ENCODE data around the gene RASL12. TPM values are rescaled to one million over a fixed set of nuclear protein-coding genes. Genes with fewer than 3 reads are reported as not detected.
"Not testable (repeated sequence)": the region's sequence is repeated elsewhere in the genome, so short reads cannot be mapped to it uniquely, and the experiment has no call there.

Gene RASL12
- total RNA-seq, 1 donor from 2014 or later, result 1.5 TPM

DNA sequence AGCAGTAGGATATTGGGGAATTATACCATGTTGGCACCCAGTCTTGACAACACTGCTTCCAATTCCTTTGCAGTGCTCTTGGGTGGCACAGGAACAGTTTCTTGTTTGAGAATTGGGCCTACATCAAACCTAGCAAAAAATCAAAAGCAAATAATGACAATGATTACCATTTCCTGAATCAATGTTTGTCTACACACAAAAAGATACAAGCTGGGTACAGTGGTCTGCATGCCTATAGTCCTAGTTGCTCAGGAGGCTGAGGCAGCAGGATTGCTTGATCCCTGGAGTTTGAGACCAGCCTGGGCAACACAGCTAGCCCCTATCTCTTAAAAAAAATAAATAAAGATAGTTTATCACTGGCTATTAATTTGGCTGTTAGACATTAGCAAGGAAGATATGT is 46.3 kb downstream of the RASL12 start:
- TF ChIP-seq, protein P1, sequence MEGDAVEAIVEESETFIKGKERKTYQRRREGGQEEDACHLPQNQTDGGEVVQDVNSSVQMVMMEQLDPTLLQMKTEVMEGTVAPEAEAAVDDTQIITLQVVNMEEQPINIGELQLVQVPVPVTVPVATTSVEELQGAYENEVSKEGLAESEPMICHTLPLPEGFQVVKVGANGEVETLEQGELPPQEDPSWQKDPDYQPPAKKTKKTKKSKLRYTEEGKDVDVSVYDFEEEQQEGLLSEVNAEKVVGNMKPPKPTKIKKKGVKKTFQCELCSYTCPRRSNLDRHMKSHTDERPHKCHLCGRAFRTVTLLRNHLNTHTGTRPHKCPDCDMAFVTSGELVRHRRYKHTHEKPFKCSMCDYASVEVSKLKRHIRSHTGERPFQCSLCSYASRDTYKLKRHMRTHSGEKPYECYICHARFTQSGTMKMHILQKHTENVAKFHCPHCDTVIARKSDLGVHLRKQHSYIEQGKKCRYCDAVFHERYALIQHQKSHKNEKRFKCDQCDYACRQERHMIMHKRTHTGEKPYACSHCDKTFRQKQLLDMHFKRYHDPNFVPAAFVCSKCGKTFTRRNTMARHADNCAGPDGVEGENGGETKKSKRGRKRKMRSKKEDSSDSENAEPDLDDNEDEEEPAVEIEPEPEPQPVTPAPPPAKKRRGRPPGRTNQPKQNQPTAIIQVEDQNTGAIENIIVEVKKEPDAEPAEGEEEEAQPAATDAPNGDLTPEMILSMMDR (conservative IDR thresholded peaks at IDR 0.05), result no peak
- Mint-ChIP-seq H3K9me3 (no peaks in the 10 kb centered on the region), H3K27ac (ENCODE audit: unreplicated experiment) (no peak overlapping the region), H3K27me3 (ENCODE audit: low read depth) (no peaks in the 10 kb centered on the region), H3K36me3 (ENCODE audit: low read depth) (peaks cover 7% of the 10 kb centered on the region), H3K4me1 (no peaks in the 10 kb centered on the region), H3K4me3 (no peak overlapping the region)
- DNase-seq (ENCODE audit: low read depth, low spot score), result no peak

DNA sequence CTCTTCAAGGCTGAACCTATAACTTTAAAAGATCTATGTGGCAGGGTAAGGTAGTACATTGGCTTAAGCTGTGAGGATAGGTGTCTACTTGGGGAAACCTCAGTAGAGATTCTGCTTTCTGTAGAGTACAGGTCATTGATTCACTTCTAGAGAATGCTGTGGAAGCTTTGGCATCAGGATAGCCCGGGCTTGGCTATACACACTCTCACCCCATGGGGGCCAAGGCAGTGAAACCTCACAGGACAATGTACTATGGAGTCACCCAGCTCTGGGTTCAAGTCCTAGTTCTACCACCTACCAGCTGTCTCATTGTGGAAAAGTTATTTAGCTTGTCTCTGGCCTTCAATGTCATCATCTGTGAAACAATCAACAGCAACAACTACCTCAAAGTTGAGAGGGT is 47.4 kb downstream of the RASL12 start:
- TF ChIP-seq, protein P1 (conservative IDR thresholded peaks at IDR 0.05), result no peak
- Mint-ChIP-seq H3K27ac (ENCODE audit: unreplicated experiment) (no peak overlapping the region), H3K4me3 (no peak overlapping the region), H3K9me3 (no peaks in the 10 kb centered on the region), H3K27me3 (ENCODE audit: low read depth) (no peaks in the 10 kb centered on the region), H3K4me1 (no peaks in the 10 kb centered on the region), H3K36me3 (ENCODE audit: low read depth) (peaks cover 10% of the 10 kb centered on the region)
- no peak for DNase-seq (ENCODE audit: low read depth, low spot score)

DNA sequence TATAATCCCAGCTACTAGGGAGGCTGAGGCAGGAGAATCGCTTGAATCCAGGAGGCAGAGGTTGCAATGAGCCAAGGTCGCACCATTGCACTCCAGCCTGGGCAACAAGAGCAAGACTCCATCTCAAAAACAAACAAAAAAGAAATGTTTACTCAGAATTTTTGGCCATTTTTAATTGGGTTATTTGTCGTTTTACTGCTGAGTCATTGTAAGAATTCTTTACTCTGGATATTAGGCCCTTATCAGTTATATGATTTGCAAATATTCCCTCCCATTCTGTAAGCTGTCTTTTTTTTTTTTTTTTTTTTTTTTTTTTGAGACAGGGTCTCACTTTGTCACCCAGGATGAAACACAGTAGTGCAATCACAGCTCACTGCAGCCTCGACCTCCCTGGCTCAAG is 56.6 kb downstream of the RASL12 start:
- DNase-seq (ENCODE audit: low read depth, low spot score); H3K27ac Mint-ChIP-seq (ENCODE audit: unreplicated experiment); H3K4me3 Mint-ChIP-seq; H3K9me3 Mint-ChIP-seq; H3K4me1 Mint-ChIP-seq; H3K27me3 Mint-ChIP-seq (ENCODE audit: low read depth): not testable (repeated sequence)
- H3K36me3 Mint-ChIP-seq (ENCODE audit: low read depth), result peaks cover 36% of the 10 kb centered on the region

DNA sequence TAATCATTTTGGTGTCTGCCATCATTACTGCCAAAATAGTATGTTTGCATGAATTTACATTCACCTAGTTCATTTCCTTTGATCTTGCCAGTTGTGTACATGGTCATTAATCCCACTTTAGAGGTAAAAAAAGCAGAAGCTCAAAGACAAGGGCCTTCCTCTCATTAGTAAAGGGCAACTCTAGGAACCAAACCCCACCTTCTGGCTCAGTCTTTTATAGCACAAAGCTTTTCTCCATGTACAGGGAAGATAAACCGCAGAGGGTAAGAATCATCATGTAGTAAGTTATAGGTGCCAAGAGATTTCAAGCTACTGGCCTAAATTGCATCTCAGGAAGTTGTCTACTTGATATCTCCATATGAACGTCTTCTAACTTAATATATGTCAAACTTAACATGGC is 58.8 kb downstream of the RASL12 start:
- TF ChIP-seq, protein P1 (conservative IDR thresholded peaks at IDR 0.05), result no peak
- H3K4me1 Mint-ChIP-seq, result no peaks in the 10 kb centered on the region
- no peak for DNase-seq (ENCODE audit: low read depth, low spot score)

DNA sequence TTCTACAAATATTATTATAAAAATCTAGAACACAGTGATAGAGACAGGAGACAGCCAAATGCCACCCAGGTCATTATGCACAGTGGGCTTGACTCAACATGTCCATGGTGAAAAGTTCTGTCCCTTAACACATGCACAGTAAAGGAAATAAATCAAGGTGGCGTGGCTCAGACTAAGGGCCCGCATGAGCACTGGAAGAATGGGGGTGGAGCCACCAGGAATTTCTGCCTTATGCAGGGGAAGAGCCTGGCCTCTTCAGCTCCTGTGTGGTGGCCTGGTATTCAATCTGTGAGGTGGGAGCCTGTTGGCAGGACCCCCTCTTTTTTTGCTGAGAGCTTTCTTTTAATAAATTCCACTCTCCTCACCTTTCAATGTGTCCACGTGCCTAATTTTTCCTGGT is 60.9 kb downstream of the RASL12 start:
- H3K27ac Mint-ChIP-seq (ENCODE audit: unreplicated experiment), result no peak overlapping the region
- TF ChIP-seq, protein P1 (conservative IDR thresholded peaks at IDR 0.05), result no peak
- H3K27me3 Mint-ChIP-seq (ENCODE audit: low read depth), result no peaks in the 10 kb centered on the region
- no peak for DNase-seq (ENCODE audit: low read depth, low spot score)
- H3K4me3 Mint-ChIP-seq, result no peak overlapping the region
- no peaks in the 10 kb centered on the region for H3K9me3 Mint-ChIP-seq
- H3K4me1 Mint-ChIP-seq, result no peaks in the 10 kb centered on the region
- H3K36me3 Mint-ChIP-seq (ENCODE audit: low read depth), result peaks cover 16% of the 10 kb centered on the region

More for the DNA sequence above, 58.8 kb downstream of the RASL12 start:
- Mint-ChIP-seq H3K36me3 (ENCODE audit: low read depth) (peaks cover 29% of the 10 kb centered on the region), H3K27ac (ENCODE audit: unreplicated experiment) (no peak overlapping the region), H3K9me3 (peaks cover 9% of the 10 kb centered on the region), H3K27me3 (ENCODE audit: low read depth) (no peaks in the 10 kb centered on the region), H3K4me3 (no peak overlapping the region)

DNA sequence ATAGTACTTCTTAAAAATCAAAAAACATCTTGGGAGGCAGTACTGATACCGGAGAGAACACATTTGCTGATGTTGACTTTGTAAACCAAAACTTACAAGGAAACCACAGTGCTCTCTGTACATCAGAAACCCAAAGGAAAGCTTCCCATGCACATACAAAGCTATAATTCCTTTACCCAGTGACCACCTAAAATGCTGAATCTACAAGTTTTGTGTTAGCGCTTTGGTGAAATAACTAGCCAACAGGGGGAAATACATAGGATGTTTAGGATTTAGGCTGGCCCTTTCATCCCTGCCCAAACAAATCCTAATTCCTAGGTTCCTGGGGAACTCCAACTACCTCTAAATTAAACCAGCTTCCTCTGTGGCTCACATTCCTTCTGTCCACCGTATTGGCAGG is 62.8 kb downstream of the RASL12 start:
- TF ChIP-seq, protein P1 (conservative IDR thresholded peaks at IDR 0.05), result no peak
- DNase-seq (ENCODE audit: low read depth, low spot score), result no peak
- no peak overlapping the region for H3K4me3 Mint-ChIP-seq
- no peaks in the 10 kb centered on the region for H3K27me3 Mint-ChIP-seq (ENCODE audit: low read depth)
- peaks cover 4% of the 10 kb centered on the region for H3K4me1 Mint-ChIP-seq
- H3K27ac Mint-ChIP-seq (ENCODE audit: unreplicated experiment), result no peak overlapping the region
- H3K36me3 Mint-ChIP-seq (ENCODE audit: low read depth), result peaks cover 8% of the 10 kb centered on the region
- H3K9me3 Mint-ChIP-seq, result no peaks in the 10 kb centered on the region

Other genes starting within 250 kb of the RASL12 start
- 53.2 and 62.7 TPM in 2 replicates for gene PIF1, start 242.3 kb downstream of the RASL12 start, total RNA-seq
- 18.2 and 18.9 TPM in 2 replicates for gene PLEKHO2, start 226.1 kb downstream of the RASL12 start, total RNA-seq
- 4.4 and 4.6 TPM in 2 replicates for gene ANKDD1A, start 156.1 kb downstream of the RASL12 start, total RNA-seq
- 71.8 and 73.5 TPM in 2 replicates for gene SPG21, start 78.1 kb downstream of the RASL12 start, total RNA-seq
- gene MTFMT, start 38.4 kb downstream of the RASL12 start, total RNA-seq, result 18.8 and 20.5 TPM in 2 replicates
- gene SLC51B, start 22.6 kb downstream of the RASL12 start, total RNA-seq, result not detected in 2 replicates
- gene KBTBD13, start 8.8 kb upstream of the RASL12 start, total RNA-seq, result not detected in 2 replicates
- 3.6 and 4.5 TPM in 2 replicates for gene UBAP1L, start 47.2 kb upstream of the RASL12 start, total RNA-seq
- 37.0 and 40.8 TPM in 2 replicates for gene PDCD7, start 65.8 kb upstream of the RASL12 start, total RNA-seq
- 42.0 and 42.2 TPM in 2 replicates for gene CLPX, start 117.4 kb upstream of the RASL12 start, total RNA-seq
- gene CILP, start 143.5 kb upstream of the RASL12 start, total RNA-seq, result 0.12 and 0.14 TPM in 2 replicates
- 14.8 and 15.5 TPM in 2 replicates for gene PARP16, start 218.9 kb upstream of the RASL12 start, total RNA-seq
- gene RNU5A-1, start 228.1 kb upstream of the RASL12 start, total RNA-seq, result not detected in 2 replicates
- 17.2 TPM in 1 of 2 replicates, not detected in the other for gene RNU5B-1, start 236.7 kb upstream of the RASL12 start, total RNA-seq

All from neural crest cell (in vitro differentiated cells).